Erythroblast (primary cell): ENCODE data around the gene DENND5B.

ENCODE experiments used
- GATA1 ChIP-seq: IDR thresholded peaks from 2 replicates; pipeline ENCODE4 v1.6.1; 2011; ENCODE audit warnings: low read depth, mild to moderate bottlenecking, control low read depth, low read length, moderate library complexity
- POLR2A ChIP-seq: IDR thresholded peaks from 2 replicates; pipeline ENCODE4 v1.6.1; 2011; ENCODE audit warnings: mild to moderate bottlenecking, low read length

DNA sequence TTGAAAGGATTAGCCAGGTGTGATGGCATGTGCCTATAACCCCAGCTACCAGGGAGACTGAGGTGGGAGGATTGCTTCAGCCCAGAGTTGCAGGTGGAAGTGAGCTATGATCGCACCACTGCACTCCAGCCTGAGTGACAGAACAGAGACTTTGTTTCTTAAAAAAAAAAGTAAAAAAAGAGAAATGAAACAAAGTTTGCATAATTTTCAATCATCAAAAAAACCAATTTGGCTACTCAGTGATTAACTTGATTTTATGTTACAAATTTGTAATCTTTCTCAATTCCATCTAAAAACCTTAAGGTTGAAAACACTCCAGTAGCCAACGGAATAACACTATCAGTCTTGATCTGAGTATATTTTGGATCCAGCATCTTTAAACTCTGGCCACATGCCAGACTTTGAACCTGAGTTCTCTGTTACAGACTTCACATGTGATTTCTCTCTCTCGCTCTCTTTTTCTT is 12.6 kb upstream of the DENND5B start:
- TF ChIP-seq POLR2A (no peak), GATA1 (no peak)
